ENCODE measurements around the gene WIPI1.
"Not testable (repeated sequence)": the region's sequence is repeated elsewhere in the genome, so short reads cannot be mapped to it uniquely, and the experiment has no call there.

WIPI1 gene

GRCh38 chr17:68420065-68420464, 37.2 kb downstream of the WIPI1 start:
- Mint-ChIP-seq H3K4me3 (no peak overlapping the region), H3K36me3 (peaks cover 24% of the 10 kb centered on the region), H3K4me1 (peaks cover 2% of the 10 kb centered on the region), H3K27me3 (no peaks in the 10 kb centered on the region), H3K9me3 (no peaks in the 10 kb centered on the region), H3K27ac (no peak overlapping the region)
- ATAC-seq = no peak

GRCh38 chr17:68418876-68419275, 38.4 kb downstream of the WIPI1 start:
- H3K9me3 Mint-ChIP-seq = no peaks in the 10 kb centered on the region
- H3K36me3 Mint-ChIP-seq = peaks cover 24% of the 10 kb centered on the region
- no peaks in the 10 kb centered on the region for H3K27me3 Mint-ChIP-seq
- no peak overlapping the region for H3K4me3 Mint-ChIP-seq
- ATAC-seq = no peak
- peaks cover 14% of the 10 kb centered on the region for H3K4me1 Mint-ChIP-seq
- H3K27ac Mint-ChIP-seq = no peak overlapping the region

DNA sequence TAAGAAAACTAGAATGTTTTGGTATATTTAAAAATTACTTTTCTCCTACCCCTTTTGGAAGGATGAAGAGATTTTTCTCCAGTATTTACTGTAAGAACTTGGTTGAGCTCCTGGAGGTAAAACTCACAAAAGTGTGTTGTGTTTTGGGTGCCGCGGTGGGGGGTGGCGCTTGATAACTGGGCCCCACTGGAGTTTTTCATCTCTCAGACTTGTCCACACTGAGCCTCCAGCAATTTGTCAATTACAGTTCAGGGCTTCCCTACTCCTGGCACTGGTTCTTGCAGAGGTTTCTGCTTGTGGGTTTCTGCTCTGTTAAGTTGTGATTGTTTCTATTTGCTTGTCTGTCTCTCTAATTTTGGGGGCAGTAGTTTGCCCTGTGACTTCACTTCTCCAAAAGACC, 40.0 kb downstream of the WIPI1 start:
- Mint-ChIP-seq H3K9me3 (no peaks in the 10 kb centered on the region), H3K4me3 (no peak overlapping the region), H3K36me3 (peaks cover 24% of the 10 kb centered on the region), H3K4me1 (peaks cover 15% of the 10 kb centered on the region), H3K27me3 (no peaks in the 10 kb centered on the region), H3K27ac (no peak overlapping the region)
- no peak for ATAC-seq

DNA sequence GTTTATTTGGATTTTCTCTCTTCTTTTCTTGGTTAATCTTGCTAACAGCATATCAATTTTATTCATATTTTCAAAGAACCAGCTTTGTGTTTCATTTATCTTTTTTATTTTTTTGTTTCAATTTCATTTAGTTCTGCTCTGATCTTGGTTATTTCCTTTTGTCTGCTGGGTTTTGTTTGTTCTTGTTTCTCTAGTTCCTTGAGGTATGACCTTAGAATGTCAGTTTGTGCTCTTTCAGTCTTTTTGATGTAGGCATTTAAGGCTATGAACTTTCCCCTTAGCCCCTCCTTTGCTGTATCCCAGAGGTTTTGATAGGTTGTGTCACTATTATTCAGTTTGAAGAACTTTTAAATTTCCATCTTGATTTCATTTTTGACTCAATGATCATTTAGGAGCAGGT, 42.4 kb downstream of the WIPI1 start:
- peak overlapping the region; percentile 93 for H3K4me3 Mint-ChIP-seq
- H3K36me3 Mint-ChIP-seq = peaks cover 12% of the 10 kb centered on the region
- not testable (repeated sequence) for ATAC-seq, H3K27me3 Mint-ChIP-seq, H3K9me3 Mint-ChIP-seq
- H3K4me1 Mint-ChIP-seq = peaks cover 15% of the 10 kb centered on the region
- H3K27ac Mint-ChIP-seq = peak overlapping the region; percentile 84

DNA sequence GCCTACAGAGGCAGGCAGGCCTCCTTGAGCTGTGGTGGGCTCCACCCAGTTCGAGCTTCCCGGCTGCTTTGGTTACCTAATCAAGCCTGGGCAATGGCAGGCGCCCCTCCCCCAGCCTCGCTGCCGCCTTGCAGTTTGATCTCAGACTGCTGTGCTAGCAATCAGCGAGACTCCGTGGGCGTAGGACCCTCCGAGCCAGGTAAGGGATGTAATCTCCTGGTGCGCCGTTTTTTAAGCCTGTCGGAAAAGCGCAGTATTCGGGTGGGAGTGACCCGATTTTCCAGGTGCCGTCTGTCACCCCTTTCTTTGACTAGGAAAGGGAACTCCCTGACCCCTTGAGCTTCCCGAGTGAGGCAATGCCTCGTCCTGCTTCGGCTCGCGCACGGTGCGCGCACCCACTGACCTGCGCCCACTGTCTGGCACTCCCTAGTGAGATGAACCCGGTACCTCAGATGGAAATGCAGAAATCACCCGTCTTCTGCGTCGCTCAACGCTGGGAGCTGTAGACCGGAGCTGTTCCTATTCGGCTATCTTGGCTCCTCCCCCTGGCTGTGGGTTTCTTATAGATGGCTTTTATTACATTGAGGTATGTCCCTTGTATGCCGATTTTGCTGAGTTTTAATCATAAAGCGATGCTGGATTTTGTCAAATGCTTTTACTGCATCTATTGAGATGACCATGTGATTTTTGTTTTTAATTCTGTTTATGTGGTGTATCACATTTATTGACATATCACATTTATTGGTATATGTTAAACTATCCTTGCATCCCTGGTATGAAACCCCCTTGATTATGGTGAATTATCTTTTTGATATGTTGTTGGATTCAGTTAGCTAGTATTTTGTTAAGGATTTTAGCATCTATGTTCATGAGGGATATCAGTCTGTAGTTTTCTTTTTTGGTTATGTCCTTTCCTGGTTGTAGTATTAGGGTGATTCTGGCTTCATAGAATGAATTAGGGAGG, 43.4 kb downstream of the WIPI1 start:
- peaks cover 11% of the 10 kb centered on the region for H3K36me3 Mint-ChIP-seq
- H3K9me3 Mint-ChIP-seq, ATAC-seq, H3K27me3 Mint-ChIP-seq: not testable (repeated sequence)
- peaks cover 15% of the 10 kb centered on the region for H3K4me1 Mint-ChIP-seq
- H3K27ac Mint-ChIP-seq = peak overlapping the region; percentile 84
- H3K4me3 Mint-ChIP-seq = peak overlapping the region; percentile 93

DNA sequence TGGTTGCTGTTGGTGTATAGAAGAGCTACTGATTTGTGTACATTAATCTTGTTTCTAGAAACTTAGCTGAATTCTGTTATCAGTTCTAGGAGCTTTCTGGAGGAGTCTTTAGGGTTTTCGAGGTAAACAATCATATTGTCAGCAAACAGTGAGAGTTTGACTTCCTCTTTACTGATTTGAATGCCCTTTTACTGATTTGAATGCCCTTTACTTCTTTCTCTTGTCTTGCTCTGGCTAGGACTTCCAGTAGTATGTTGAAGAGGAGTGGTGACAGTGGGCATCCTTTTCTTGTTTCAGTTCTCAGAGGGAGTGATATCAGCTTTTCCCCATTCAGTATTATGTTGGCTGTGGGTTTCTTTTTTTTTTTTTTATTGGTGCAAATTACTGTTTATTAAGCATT, 49.6 kb downstream of the WIPI1 start:
- H3K4me3 Mint-ChIP-seq, H3K4me1 Mint-ChIP-seq, H3K27ac Mint-ChIP-seq, H3K9me3 Mint-ChIP-seq, H3K27me3 Mint-ChIP-seq: not testable (repeated sequence)
- peak; percentile 64 for ATAC-seq
- peaks cover 11% of the 10 kb centered on the region for H3K36me3 Mint-ChIP-seq

- not testable (repeated sequence) for ATAC-seq, H3K9me3 Mint-ChIP-seq, H3K27me3 Mint-ChIP-seq, H3K27ac Mint-ChIP-seq, H3K36me3 Mint-ChIP-seq, H3K4me3 Mint-ChIP-seq
- peaks cover 13% of the 10 kb centered on the region for H3K4me1 Mint-ChIP-seq
These were observed 53.5 kb downstream of the WIPI1 start for GRCh38 chr17:68403837-68404236.

- Mint-ChIP-seq H3K9me3 (no peaks in the 10 kb centered on the region), H3K27ac (no peak overlapping the region), H3K36me3 (peaks cover 7% of the 10 kb centered on the region), H3K27me3 (no peaks in the 10 kb centered on the region), H3K4me3 (no peak overlapping the region), H3K4me1 (peaks cover 16% of the 10 kb centered on the region)
- ATAC-seq = no peak
These were observed 54.2 kb downstream of the WIPI1 start for GRCh38 chr17:68403122-68403521.

GRCh38 chr17:68401288-68401687, 56.0 kb downstream of the WIPI1 start:
- Mint-ChIP-seq H3K36me3 (peaks cover 2% of the 10 kb centered on the region), H3K27me3 (no peaks in the 10 kb centered on the region), H3K4me1 (peaks cover 8% of the 10 kb centered on the region), H3K4me3 (no peak overlapping the region), H3K9me3 (no peaks in the 10 kb centered on the region), H3K27ac (peak overlapping the region; percentile 31)
- no peak for ATAC-seq

DNA sequence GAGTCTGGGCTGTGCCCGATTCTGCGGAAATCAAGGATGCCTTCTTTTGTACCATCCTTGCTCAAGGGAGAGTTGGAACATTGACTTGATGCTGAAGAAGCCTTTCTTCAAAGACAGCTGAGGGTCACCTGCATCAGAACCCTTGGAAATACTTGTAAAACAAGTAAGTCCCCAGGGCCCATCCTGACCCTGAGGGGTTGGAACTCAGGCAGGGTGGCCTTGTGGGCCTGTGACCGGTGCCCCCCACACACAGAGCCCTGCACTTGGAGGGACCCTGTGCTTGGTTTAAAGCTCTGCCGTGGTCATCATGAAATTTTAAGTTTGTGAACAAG, 56.9 kb downstream of the WIPI1 start:
- ATAC-seq = no peak
- H3K9me3 Mint-ChIP-seq = no peaks in the 10 kb centered on the region
- no peak overlapping the region for H3K4me3 Mint-ChIP-seq
- no peaks in the 10 kb centered on the region for H3K27me3 Mint-ChIP-seq
- peak overlapping the region; percentile 31 for H3K27ac Mint-ChIP-seq
- H3K4me1 Mint-ChIP-seq = peaks cover 8% of the 10 kb centered on the region
- peaks cover 5% of the 10 kb centered on the region for H3K36me3 Mint-ChIP-seq

DNA sequence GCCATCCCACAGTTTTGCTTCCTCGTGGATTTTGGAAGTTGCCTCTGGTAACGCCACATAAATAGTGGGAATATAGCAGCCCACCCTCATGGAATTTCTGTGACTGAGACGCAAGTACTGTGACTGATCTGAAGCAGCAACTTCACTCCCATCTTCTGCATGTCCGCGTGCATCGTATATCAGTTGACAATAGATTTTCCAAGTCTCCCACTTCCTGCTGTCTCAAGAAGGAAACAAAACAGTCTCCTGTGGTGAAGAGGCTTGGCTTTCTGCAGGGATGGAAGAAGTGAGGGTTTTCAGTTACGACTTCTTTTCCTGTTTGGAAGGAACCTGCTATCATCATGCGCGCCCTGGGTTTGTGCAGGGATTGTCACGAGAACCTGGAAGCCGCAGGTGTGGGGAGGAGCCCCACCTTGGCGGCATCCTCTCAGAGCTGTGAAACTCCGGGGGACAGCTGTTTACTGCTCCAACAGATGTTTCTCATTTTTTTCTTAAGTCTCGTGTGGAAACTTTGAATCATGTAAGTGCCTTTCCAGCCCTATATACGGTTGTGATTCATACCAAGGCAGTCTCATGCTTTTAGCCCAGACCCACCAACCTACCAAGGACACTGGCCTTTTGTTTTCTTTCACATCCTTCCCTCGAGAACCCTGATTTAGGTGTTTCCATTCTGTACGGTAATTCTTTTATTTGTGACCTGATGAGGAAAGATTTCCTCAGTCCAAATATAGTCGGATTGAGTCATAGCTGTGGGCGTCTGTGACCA, 57.5 kb downstream of the WIPI1 start:
- peaks cover 8% of the 10 kb centered on the region for H3K4me1 Mint-ChIP-seq
- peaks cover under 1% of the 10 kb centered on the region for H3K9me3 Mint-ChIP-seq
- H3K27me3 Mint-ChIP-seq = no peaks in the 10 kb centered on the region
- H3K36me3 Mint-ChIP-seq = peaks cover 11% of the 10 kb centered on the region
- H3K27ac Mint-ChIP-seq = peak overlapping the region; percentile 31
- no peak overlapping the region for H3K4me3 Mint-ChIP-seq
- peak; percentile 85 for ATAC-seq

DNA sequence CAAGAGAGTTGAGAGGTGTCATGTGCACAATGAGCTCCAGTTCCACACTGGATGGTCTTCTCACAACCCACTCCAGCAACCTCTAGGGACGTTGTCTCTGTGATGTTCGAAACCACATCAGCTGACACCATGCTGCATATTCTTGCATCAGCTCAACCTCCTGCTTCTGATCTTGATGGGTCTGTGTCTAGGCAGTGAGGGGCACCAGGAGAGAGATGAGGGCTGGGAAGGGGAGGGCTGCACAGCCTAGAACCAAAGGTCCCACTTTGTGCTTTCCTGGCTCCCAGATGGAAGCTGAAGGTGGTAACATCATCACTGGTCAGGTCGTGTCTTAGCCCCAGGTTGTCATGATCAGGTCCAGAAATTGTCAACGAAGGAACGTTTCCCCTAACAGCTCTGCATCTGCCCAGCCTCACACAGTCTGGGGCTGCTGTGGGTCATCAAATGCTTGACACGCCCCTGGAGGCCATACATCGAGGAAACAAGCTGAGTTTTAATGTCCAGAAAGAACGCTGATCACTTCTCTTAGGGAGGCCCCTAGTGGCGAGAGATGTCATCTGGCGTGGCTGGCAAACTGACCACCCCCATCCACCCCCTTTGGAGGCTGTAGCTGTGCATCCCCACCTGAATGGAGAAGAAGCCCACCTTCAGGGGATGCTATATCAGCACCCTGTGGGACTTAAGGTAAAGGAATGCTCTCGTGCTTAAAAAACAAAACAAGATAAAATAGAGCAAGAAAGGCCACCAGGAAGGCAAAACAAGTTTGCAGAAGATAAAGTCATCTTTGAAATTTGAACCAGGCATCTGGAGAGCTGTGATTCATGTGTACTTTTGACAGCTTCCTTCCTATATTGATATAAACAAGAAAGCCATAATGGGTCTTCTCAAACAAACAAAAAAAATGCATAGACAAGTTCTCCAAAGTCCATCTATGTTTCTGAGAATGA, 58.3 kb downstream of the WIPI1 start:
- Mint-ChIP-seq H3K4me3 (no peak overlapping the region), H3K27ac (peak overlapping the region; percentile 31), H3K27me3 (no peaks in the 10 kb centered on the region), H3K36me3 (peaks cover 15% of the 10 kb centered on the region), H3K4me1 (peaks cover 8% of the 10 kb centered on the region), H3K9me3 (peaks cover 3% of the 10 kb centered on the region)
- ATAC-seq = peak; percentile 71

DNA sequence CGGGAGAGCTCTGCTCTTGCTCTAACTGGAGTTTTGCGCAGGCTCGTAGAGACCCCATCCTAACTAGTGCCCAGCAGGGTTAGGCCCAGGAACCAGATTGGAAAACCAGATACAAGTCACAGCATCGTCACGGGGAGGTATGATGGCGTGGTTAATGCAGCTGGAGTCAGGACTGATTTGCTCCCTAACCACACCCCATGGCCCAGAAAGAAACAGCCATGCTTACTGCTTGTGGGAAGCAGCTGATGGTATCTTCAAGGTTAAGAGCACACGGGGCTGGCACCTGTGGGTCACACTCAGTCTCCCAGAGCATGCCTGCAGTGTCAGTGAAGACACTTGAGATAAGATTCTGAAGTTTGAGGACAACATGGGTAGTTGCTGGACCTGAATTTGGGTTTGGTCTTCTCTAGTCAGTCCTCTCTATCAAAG, 60.2 kb downstream of the WIPI1 start:
- Mint-ChIP-seq H3K4me1 (peaks cover 8% of the 10 kb centered on the region), H3K27ac (no peak overlapping the region), H3K9me3 (peaks cover 3% of the 10 kb centered on the region), H3K4me3 (no peak overlapping the region), H3K36me3 (peaks cover 15% of the 10 kb centered on the region), H3K27me3 (no peaks in the 10 kb centered on the region)
- ATAC-seq = no peak

DNA sequence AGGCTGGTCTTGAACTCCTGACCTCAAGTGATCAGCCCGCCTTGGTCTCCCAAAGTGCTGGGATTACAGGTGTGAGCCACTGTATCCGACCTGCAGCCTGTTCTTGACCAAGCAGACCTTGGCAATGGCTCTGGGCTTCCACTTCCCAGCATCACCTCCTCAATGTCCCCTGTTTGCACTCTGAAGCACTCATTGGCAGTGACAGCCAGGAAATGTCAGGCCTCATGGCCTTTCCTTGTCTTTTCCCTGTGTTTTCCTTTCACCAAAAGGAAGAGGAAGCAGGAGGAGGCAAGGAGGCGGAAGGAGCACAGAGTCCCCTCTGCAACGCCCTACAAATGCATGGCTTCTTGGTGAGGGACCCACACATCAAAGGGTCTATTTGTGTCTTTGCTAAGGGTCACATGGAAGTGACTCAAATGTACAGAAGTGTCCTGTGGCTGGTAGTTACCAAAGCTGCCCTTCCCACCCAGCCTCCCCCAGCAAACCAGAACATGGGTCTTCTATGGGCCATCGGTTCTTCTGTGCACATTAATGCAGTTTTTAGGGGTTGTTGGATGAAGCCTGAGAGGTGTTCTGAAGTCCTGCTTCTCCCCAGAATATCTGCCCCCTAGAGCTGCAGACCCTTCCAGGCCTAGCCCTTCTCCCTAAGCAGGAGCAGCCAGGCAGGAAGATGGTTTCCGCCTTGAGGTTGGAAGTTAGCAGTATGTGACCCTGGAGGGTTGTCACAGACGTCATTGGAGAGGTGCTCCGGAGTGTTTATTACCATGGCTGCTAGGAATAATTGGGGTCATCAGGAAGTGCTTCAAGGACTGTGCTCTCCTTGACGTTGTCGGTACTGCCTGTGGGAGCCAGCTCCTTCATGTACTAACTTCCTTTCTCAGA, 60.8 kb downstream of the WIPI1 start:
- peaks cover 8% of the 10 kb centered on the region for H3K4me1 Mint-ChIP-seq
- H3K4me3 Mint-ChIP-seq = no peak overlapping the region
- H3K36me3 Mint-ChIP-seq = peaks cover 15% of the 10 kb centered on the region
- no peaks in the 10 kb centered on the region for H3K27me3 Mint-ChIP-seq
- no peak overlapping the region for H3K27ac Mint-ChIP-seq
- no peak for ATAC-seq
- peaks cover 3% of the 10 kb centered on the region for H3K9me3 Mint-ChIP-seq
